ENCODE results near the gene GHDC. TPM values are rescaled to one million over a fixed set of nuclear protein-coding genes. Genes with fewer than 3 reads are reported as not detected.
A peak's percentile ranks its signal among the peaks of the same experiment; 100 is the strongest.
"Not testable (repeated sequence)": the region's sequence is repeated elsewhere in the genome, so short reads cannot be mapped to it uniquely, and the experiment has no call there.

GHDC gene
- total RNA-seq, 2 experiments from 2014 or later = 6.8 to 8.3 TPM

DNA sequence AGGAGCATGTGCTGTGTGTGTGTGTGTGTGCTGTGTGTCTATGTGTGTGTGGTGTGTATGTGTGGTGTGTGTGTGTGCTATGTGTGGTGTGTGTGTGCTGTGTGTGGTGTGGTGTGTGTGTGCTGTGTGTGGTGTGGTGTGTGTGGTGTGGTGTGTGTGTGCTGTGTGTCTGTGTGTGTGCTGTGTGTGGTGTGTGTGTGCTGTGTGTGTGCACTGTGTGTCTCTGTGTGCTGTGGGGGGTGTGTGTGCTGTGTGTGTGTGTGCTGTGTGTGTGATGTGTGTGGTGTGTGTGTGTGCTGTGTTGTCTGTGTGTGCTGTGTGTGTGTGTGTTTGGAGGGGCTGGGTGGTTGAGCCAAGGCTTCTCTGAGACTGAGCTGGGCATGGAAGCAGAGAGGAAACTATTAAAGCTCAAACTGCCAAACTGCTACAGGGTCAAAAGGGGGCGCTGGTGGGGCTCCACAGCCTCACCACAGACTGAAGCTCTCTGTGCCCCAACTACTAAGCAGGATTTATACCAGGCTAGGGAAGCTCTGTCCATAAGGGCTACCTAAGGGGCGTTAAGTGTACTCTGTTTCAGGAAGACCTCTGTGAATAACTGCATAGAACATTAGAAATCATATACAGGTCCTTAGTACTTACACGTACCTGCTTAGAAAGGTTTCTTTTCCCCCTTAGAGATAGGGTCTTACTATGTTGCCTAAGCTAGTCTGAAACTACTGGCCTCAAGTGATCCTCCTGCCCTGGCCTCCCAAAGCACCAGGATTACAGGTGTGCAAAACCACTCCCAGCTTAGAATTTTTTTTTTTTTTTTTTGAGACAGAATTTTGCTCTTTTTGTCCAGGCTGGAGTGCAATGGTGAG lies 27.8 kb upstream of the GHDC start:
- H3K9me3 ChIP-seq (ENCODE audit: control insufficient read depth in 1 of 2, insufficient read depth in 1 of 2, low read length in 2 of 2) = no peaks in the 10 kb centered on the region
- TF ChIP-seq CTCF (IDR thresholded peaks at IDR 0.05) = peak; percentile 62
- Mint-ChIP-seq H3K36me3 (ENCODE audit: low read depth) (peaks cover 72% of the 10 kb centered on the region), H3K27ac (peak overlapping the region; percentile 49), H3K4me1 (ENCODE audit: low read depth) (peaks cover 10% of the 10 kb centered on the region), H3K27me3 (no peaks in the 10 kb centered on the region), H3K9me3 (no peaks in the 10 kb centered on the region), H3K4me3 (no peak overlapping the region)
- intact Hi-C loops (cut with DNase I, micrococcal nuclease) = loop anchor here (1.0 to 5.0 kb wide), 8 partner anchors 27 to 295 kb away; partner anchors contain the start of gene STAT5A (in 1 of the 2)
- H3K36me3 ChIP-seq (ENCODE audit: insufficient read depth, low read length) = peaks cover 80% of the 10 kb centered on the region
- ChIA-PET CTCF (interaction anchor here (0.5 to 2.6 kb wide), 38 partner anchors 9 to 298 kb away, joined by 3 to 47 read pairs (median 8); partner anchors contain the start of genes GHDC, STAT3, STAT5A and STAT5B), POLR2A (interaction anchor here (0.7 to 2.4 kb wide), 12 partner anchors 26 to 184 kb away, joined by 3 to 46 read pairs (median 4); partner anchors contain the start of genes GHDC, STAT5A and STAT5B)
- peak; percentile 99 for ATAC-seq (ENCODE audit: poor library complexity)
- H3K27ac ChIP-seq (ENCODE audit: low read depth in 1 of 2, low read length in 2 of 2) = no peak overlapping the region
- H3K4me3 ChIP-seq (ENCODE audit: low read length) = no peak overlapping the region
- H3K27me3 ChIP-seq (ENCODE audit: control insufficient read depth in 1 of 2, insufficient read depth in 2 of 2, low read length in 2 of 2) = no peaks in the 10 kb centered on the region
- DNase-seq = peak; percentile 46 to 85 (median 56)
- peaks cover 7% of the 10 kb centered on the region for H3K4me1 ChIP-seq (ENCODE audit: insufficient read depth, low read length)

DNA sequence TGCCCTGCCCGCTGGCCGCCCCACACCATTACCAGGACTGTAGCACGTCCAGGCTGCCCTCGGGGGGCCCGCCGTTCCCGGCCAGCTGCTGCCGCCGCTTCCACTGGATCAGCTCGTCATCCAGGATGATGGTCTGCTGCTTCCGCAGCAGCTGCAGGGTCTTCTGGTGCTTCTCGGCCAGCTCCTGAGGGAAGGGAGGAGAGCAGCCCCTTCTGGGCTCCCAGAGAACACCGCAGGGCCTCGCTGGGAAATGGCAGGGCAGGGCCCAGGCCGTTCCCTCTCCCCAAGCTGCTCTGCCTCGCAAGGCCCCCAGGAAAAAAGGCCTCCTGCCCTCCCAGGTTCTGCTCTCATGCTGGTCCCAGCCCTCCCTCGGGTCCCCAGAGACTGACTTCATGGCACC lies 25.0 kb upstream of the GHDC start:
- H3K27me3 ChIP-seq (ENCODE audit: control insufficient read depth in 1 of 2, insufficient read depth in 2 of 2, low read length in 2 of 2); H3K4me1 Mint-ChIP-seq (ENCODE audit: low read depth): not testable (repeated sequence)

GRCh38 chr17:42214156-42214555 lies 19.9 kb upstream of the GHDC start:
- no peaks in the 10 kb centered on the region for H3K27me3 Mint-ChIP-seq
- no peak for ATAC-seq (ENCODE audit: poor library complexity)
- peaks cover 86% of the 10 kb centered on the region for H3K36me3 Mint-ChIP-seq (ENCODE audit: low read depth)
- H3K4me3 Mint-ChIP-seq = no peak overlapping the region
- ChIA-PET POLR2A (interaction anchor here (1.6 kb wide), 1 partner anchor 35 kb away, joined by 3 read pairs; no protein-coding TSS in a partner anchor), CTCF (no interaction called here)
- Histone ChIP-seq H3K4me1 (ENCODE audit: insufficient read depth, low read length) (no peaks in the 10 kb centered on the region), H3K36me3 (ENCODE audit: insufficient read depth, low read length) (peaks cover 94% of the 10 kb centered on the region), H3K27me3 (ENCODE audit: control insufficient read depth in 1 of 2, insufficient read depth in 2 of 2, low read length in 2 of 2) (no peaks in the 10 kb centered on the region), H3K9me3 (ENCODE audit: control insufficient read depth in 1 of 2, insufficient read depth in 1 of 2, low read length in 2 of 2) (no peaks in the 10 kb centered on the region), H3K27ac (ENCODE audit: low read depth in 1 of 2, low read length in 2 of 2) (no peak overlapping the region), H3K4me3 (ENCODE audit: low read length) (no peak overlapping the region)
- H3K4me1 Mint-ChIP-seq (ENCODE audit: low read depth) = no peaks in the 10 kb centered on the region
- no peak overlapping the region for H3K27ac Mint-ChIP-seq
- intact Hi-C loops (cut with DNase I, micrococcal nuclease) = no loop called here
- DNase-seq = no peak
- TF ChIP-seq CTCF (IDR thresholded peaks at IDR 0.05) = no peak
- no peaks in the 10 kb centered on the region for H3K9me3 Mint-ChIP-seq

More for the DNA sequence above, 25.0 kb upstream of the GHDC start:
- H3K27ac ChIP-seq (ENCODE audit: low read depth in 1 of 2, low read length in 2 of 2); ATAC-seq (ENCODE audit: poor library complexity); H3K4me3 ChIP-seq (ENCODE audit: low read length); H3K4me1 ChIP-seq (ENCODE audit: insufficient read depth, low read length); H3K9me3 ChIP-seq (ENCODE audit: control insufficient read depth in 1 of 2, insufficient read depth in 1 of 2, low read length in 2 of 2); H3K4me3 Mint-ChIP-seq; intact Hi-C loops (cut with DNase I, micrococcal nuclease); H3K9me3 Mint-ChIP-seq; H3K27ac Mint-ChIP-seq; POLR2A ChIA-PET; H3K27me3 Mint-ChIP-seq; DNase-seq; CTCF ChIA-PET: not testable (repeated sequence)
- H3K36me3 Mint-ChIP-seq (ENCODE audit: low read depth) = peaks cover 78% of the 10 kb centered on the region
- H3K36me3 ChIP-seq (ENCODE audit: insufficient read depth, low read length) = peaks cover 87% of the 10 kb centered on the region

All from CD4-positive, alpha-beta T cell (primary cell).